ENCODE data around the gene MUSTN1. TPM values are rescaled to one million over a fixed set of nuclear protein-coding genes. Genes with fewer than 3 reads are reported as not detected.

Gene MUSTN1
- polyA plus RNA-seq, 1 experiment = not detected

GRCh38 chr3:52810923-52811322 is 23.9 kb downstream of the MUSTN1 start:
- ChIA-PET CTCF (interaction anchor here (2.9 kb wide), 1 partner anchor 10 kb away, joined by 9 read pairs; no protein-coding TSS in a partner anchor), POLR2A (no interaction called here)
- Histone ChIP-seq H3K27me3 (ENCODE audit: control insufficient read depth, insufficient read depth, low read length) (peaks cover 3% of the 10 kb centered on the region), H3K36me3 (ENCODE audit: control insufficient read depth, insufficient read depth, low read length) (no peaks in the 10 kb centered on the region), H3K4me3 (ENCODE audit: low read depth, low read length) (no peak overlapping the region)
- no peak for DNase-seq (ENCODE audit: low read depth)
- no peak for TF ChIP-seq CTCF (IDR thresholded peaks at IDR 0.05; ENCODE audit: insufficient read depth, low read depth, low read length)

- H3K36me3 ChIP-seq (ENCODE audit: control insufficient read depth, insufficient read depth, low read length) = no peaks in the 10 kb centered on the region
- TF ChIP-seq CTCF (IDR thresholded peaks at IDR 0.05; ENCODE audit: insufficient read depth, low read depth, low read length) = no peak
- DNase-seq (ENCODE audit: low read depth) = no peak
- H3K4me3 ChIP-seq (ENCODE audit: low read depth, low read length) = no peak overlapping the region
- ChIA-PET POLR2A (no interaction called here), CTCF (interaction anchor here (1.1 to 1.7 kb wide), 3 partner anchors 10 to 11 kb away, joined by 4 to 6 read pairs (median 5); no protein-coding TSS in a partner anchor)
- H3K27me3 ChIP-seq (ENCODE audit: control insufficient read depth, insufficient read depth, low read length) = peaks cover 3% of the 10 kb centered on the region
Measured at GRCh38 chr3:52809662-52810377, 25.0 kb downstream of the MUSTN1 start.

- no peak for TF ChIP-seq CTCF (IDR thresholded peaks at IDR 0.05; ENCODE audit: insufficient read depth, low read depth, low read length)
- H3K4me3 ChIP-seq (ENCODE audit: low read depth, low read length) = no peak overlapping the region
- H3K27me3 ChIP-seq (ENCODE audit: control insufficient read depth, insufficient read depth, low read length) = peaks cover 3% of the 10 kb centered on the region
- CTCF ChIA-PET = interaction anchor here (1.1 to 1.7 kb wide), 3 partner anchors 10 to 12 kb away, joined by 4 to 6 read pairs (median 5); no protein-coding TSS in a partner anchor
- no peak for DNase-seq (ENCODE audit: low read depth)
- POLR2A ChIA-PET = no interaction called here
- H3K36me3 ChIP-seq (ENCODE audit: control insufficient read depth, insufficient read depth, low read length) = no peaks in the 10 kb centered on the region
Measured at GRCh38 chr3:52809149-52809548, 25.7 kb downstream of the MUSTN1 start.

- Histone ChIP-seq H3K4me3 (ENCODE audit: low read depth, low read length) (no peak overlapping the region), H3K27me3 (ENCODE audit: control insufficient read depth, insufficient read depth, low read length) (peaks cover 1% of the 10 kb centered on the region), H3K36me3 (ENCODE audit: control insufficient read depth, insufficient read depth, low read length) (no peaks in the 10 kb centered on the region)
- no peak for DNase-seq (ENCODE audit: low read depth)
- no peak for TF ChIP-seq CTCF (IDR thresholded peaks at IDR 0.05; ENCODE audit: insufficient read depth, low read depth, low read length)
- CTCF ChIA-PET = no interaction called here
- POLR2A ChIA-PET = no interaction called here
Measured at GRCh38 chr3:52805270-52806039, 29.4 kb downstream of the MUSTN1 start.

GRCh38 chr3:52801839-52802238 is 33.0 kb downstream of the MUSTN1 start:
- DNase-seq (ENCODE audit: low read depth) = no peak

More at GRCh38 chr3:52801839-52802238, 33.0 kb downstream of the MUSTN1 start:
- ChIA-PET POLR2A (no interaction called here), CTCF (interaction anchor here (1.0 to 2.2 kb wide), 2 partner anchors 10 to 19 kb away, joined by 3 to 8 read pairs; no protein-coding TSS in a partner anchor)
- no peaks in the 10 kb centered on the region for H3K36me3 ChIP-seq (ENCODE audit: control insufficient read depth, insufficient read depth, low read length)
- H3K27me3 ChIP-seq (ENCODE audit: control insufficient read depth, insufficient read depth, low read length) = no peaks in the 10 kb centered on the region; the same call in 1 of the 2 replicates
- H3K4me3 ChIP-seq (ENCODE audit: low read depth, low read length) = no peak overlapping the region
- TF ChIP-seq CTCF (IDR thresholded peaks at IDR 0.05; ENCODE audit: insufficient read depth, low read depth, low read length) = no peak
